ENCODE results near the gene COL9A3. TPM values are rescaled to one million over a fixed set of nuclear protein-coding genes. Genes with fewer than 3 reads are reported as not detected.
A peak's percentile ranks its signal among the peaks of the same experiment; 100 is the strongest.

The COL9A3 gene
- total RNA-seq, 1 experiment from 2014 or later = 136 TPM

GRCh38 chr20:62782149-62782892, 34.5 kb upstream of the COL9A3 start:
- DNase-seq (ENCODE audit: low spot score) = peak; percentile 55
- Mint-ChIP-seq H3K27ac (no peak overlapping the region; the same call in 1 of the 2 replicates), H3K4me3 (no peak overlapping the region), H3K9me3 (no peaks in the 10 kb centered on the region), H3K4me1 (peaks cover 4% of the 10 kb centered on the region), H3K36me3 (no peaks in the 10 kb centered on the region), H3K27me3 (ENCODE audit: low read depth) (no peaks in the 10 kb centered on the region)
- no peak for TF ChIP-seq ATF6 (CRISPR knock-in tag; IDR thresholded peaks at IDR 0.05)
- TF ChIP-seq NFYB (CRISPR knock-in tag; conservative IDR thresholded peaks at IDR 0.05; ENCODE audit: low read depth) = peak; percentile 36; the same call in 1 of the 2 replicates
- no peak for TF ChIP-seq ZNF423 (CRISPR knock-in tag; IDR thresholded peaks at IDR 0.05)
- CTCF ChIA-PET = interaction anchor here (0.6 to 2.5 kb wide), 17 partner anchors 9 to 282 kb away, joined by 3 to 28 read pairs (median 5); partner anchors contain the start of genes COL9A3, MRGBP and NTSR1
- ATAC-seq = peak; percentile 37
- POLR2A ChIA-PET = no interaction called here

- H3K36me3 Mint-ChIP-seq = no peaks in the 10 kb centered on the region
- H3K4me3 Mint-ChIP-seq = no peak overlapping the region
- TF ChIP-seq ZNF317 (CRISPR knock-in tag; IDR thresholded peaks at IDR 0.05; ENCODE audit: borderline replicate concordance, low read depth) (no peak), OVOL2 (CRISPR knock-in tag; IDR thresholded peaks at IDR 0.05; ENCODE audit: borderline replicate concordance) (no peak), ZBTB43 (CRISPR knock-in tag; IDR thresholded peaks at IDR 0.05) (no peak), E2F1 (CRISPR knock-in tag; IDR thresholded peaks at IDR 0.05) (no peak), STAT6 (CRISPR knock-in tag; conservative IDR thresholded peaks at IDR 0.05; ENCODE audit: low read depth) (no peak), MYBL2 (CRISPR knock-in tag; IDR thresholded peaks at IDR 0.05) (no peak)
- POLR2A ChIA-PET = no interaction called here
- H3K4me1 Mint-ChIP-seq = peaks cover 4% of the 10 kb centered on the region
- ATAC-seq (no peak), DNase-seq (ENCODE audit: low spot score) (no peak)
- CTCF ChIA-PET = interaction anchor here (1.0 to 2.5 kb wide), 15 partner anchors 8 to 283 kb away, joined by 3 to 28 read pairs (median 4); partner anchors contain the start of genes COL9A3 and NTSR1
- no peaks in the 10 kb centered on the region; the same call in 1 of the 2 replicates for H3K27me3 Mint-ChIP-seq (ENCODE audit: low read depth)
- no peaks in the 10 kb centered on the region for H3K9me3 Mint-ChIP-seq
- H3K27ac Mint-ChIP-seq = no peak overlapping the region
Observed at GRCh38 chr20:62782893-62783278, 34.0 kb upstream of the COL9A3 start.

GRCh38 chr20:62784497-62784896, 32.4 kb upstream of the COL9A3 start:
- H3K36me3 Mint-ChIP-seq = no peaks in the 10 kb centered on the region
- ChIA-PET POLR2A (no interaction called here), CTCF (interaction anchor here (0.5 kb wide), 1 partner anchor 754 kb away, joined by 4 read pairs; no protein-coding TSS in a partner anchor)
- ATAC-seq (no peak), DNase-seq (ENCODE audit: low spot score) (no peak)
- peaks cover 4% of the 10 kb centered on the region for H3K4me1 Mint-ChIP-seq
- no peaks in the 10 kb centered on the region for H3K9me3 Mint-ChIP-seq
- H3K27ac Mint-ChIP-seq = no peak overlapping the region
- H3K27me3 Mint-ChIP-seq (ENCODE audit: low read depth) = no peaks in the 10 kb centered on the region; the same call in 1 of the 2 replicates
- no peak overlapping the region for H3K4me3 Mint-ChIP-seq
- TF ChIP-seq GRHL2 (CRISPR knock-in tag; IDR thresholded peaks at IDR 0.05; ENCODE audit: insufficient replicate concordance, severe bottlenecking) (no peak), ATF6 (CRISPR knock-in tag; IDR thresholded peaks at IDR 0.05) (no peak), ZBTB43 (CRISPR knock-in tag; IDR thresholded peaks at IDR 0.05) (no peak), CREB1 (CRISPR knock-in tag; IDR thresholded peaks at IDR 0.05) (no peak), ZNF416 (CRISPR knock-in tag; IDR thresholded peaks at IDR 0.05) (no peak), ZNF121 (CRISPR knock-in tag; IDR thresholded peaks at IDR 0.05) (no peak), KAT7 (CRISPR knock-in tag; IDR thresholded peaks at IDR 0.05; ENCODE audit: borderline replicate concordance) (no peak), CREM (CRISPR knock-in tag; IDR thresholded peaks at IDR 0.05) (no peak)

All from WTC11 (cell line).